Measurements from ENCODE around the gene XAB2. TPM values are rescaled to one million over a fixed set of nuclear protein-coding genes. Genes with fewer than 3 reads are reported as not detected.
"Not testable (repeated sequence)": the region's sequence is repeated elsewhere in the genome, so short reads cannot be mapped to it uniquely, and the experiment has no call there.

Gene XAB2
- total RNA-seq, 1 experiment from 2014 or later: 29.5 TPM

- not testable (repeated sequence) for H3K27me3 ChIP-seq; H3K9me3 ChIP-seq (replicated peaks); H3K36me3 ChIP-seq; H3K27ac ChIP-seq; H3K4me3 ChIP-seq; H3K4me1 ChIP-seq; DNase-seq
These were observed 14.5 kb upstream of the XAB2 start for GRCh38 chr19:7643629-7644549.

- H3K9me3 ChIP-seq (replicated peaks): no peaks in the 10 kb centered on the region
- no peaks in the 10 kb centered on the region for H3K36me3 ChIP-seq
- H3K27me3 ChIP-seq: 0 out of 2 replicates have a peak, but pooled peaks cover 3% of the 10 kb centered on the region
- no peak overlapping the region for H3K27ac ChIP-seq
- no peak for DNase-seq
- no peak overlapping the region for H3K4me3 ChIP-seq
- H3K4me1 ChIP-seq: no peaks in the 10 kb centered on the region
These were observed 13.7 kb upstream of the XAB2 start for GRCh38 chr19:7643031-7643415.

GRCh38 chr19:7642295-7643030, 13.1 kb upstream of the XAB2 start:
- H3K27ac ChIP-seq: no peak overlapping the region
- no peaks in the 10 kb centered on the region for H3K4me1 ChIP-seq

GRCh38 chr19:7641290-7642276, 12.2 kb upstream of the XAB2 start:
- Histone ChIP-seq H3K36me3 (no peaks in the 10 kb centered on the region), H3K4me3 (no peak overlapping the region), H3K27me3 (0 out of 2 replicates have a peak, but pooled peaks cover under 1% of the 10 kb centered on the region), H3K4me1 (no peaks in the 10 kb centered on the region), H3K27ac (no peak overlapping the region), H3K9me3 (replicated peaks) (no peaks in the 10 kb centered on the region)
- DNase-seq: no peak

More at GRCh38 chr19:7642295-7643030, 13.1 kb upstream of the XAB2 start:
- H3K27me3 ChIP-seq: 0 out of 2 replicates have a peak, but pooled peaks cover 3% of the 10 kb centered on the region
- H3K9me3 ChIP-seq (replicated peaks): no peaks in the 10 kb centered on the region
- no peak for DNase-seq
- H3K4me3 ChIP-seq: no peak overlapping the region
- H3K36me3 ChIP-seq: no peaks in the 10 kb centered on the region

- H3K4me3 ChIP-seq: no peak overlapping the region
These were observed 11.5 kb upstream of the XAB2 start for GRCh38 chr19:7640803-7641202.

GRCh38 chr19:7639863-7640348, 10.6 kb upstream of the XAB2 start:
- Histone ChIP-seq H3K27me3 (no peaks in the 10 kb centered on the region), H3K27ac (no peak overlapping the region), H3K9me3 (replicated peaks) (no peaks in the 10 kb centered on the region), H3K4me3 (no peak overlapping the region), H3K36me3 (no peaks in the 10 kb centered on the region), H3K4me1 (no peaks in the 10 kb centered on the region)
- DNase-seq: no peak

More at GRCh38 chr19:7640803-7641202, 11.5 kb upstream of the XAB2 start:
- no peak for DNase-seq
- Histone ChIP-seq H3K27me3 (no peaks in the 10 kb centered on the region), H3K9me3 (replicated peaks) (no peaks in the 10 kb centered on the region), H3K36me3 (no peaks in the 10 kb centered on the region), H3K27ac (no peak overlapping the region), H3K4me1 (no peaks in the 10 kb centered on the region)

GRCh38 chr19:7638802-7639465, 9.6 kb upstream of the XAB2 start:
- H3K9me3 ChIP-seq (replicated peaks): no peaks in the 10 kb centered on the region
- H3K4me1 ChIP-seq: no peaks in the 10 kb centered on the region
- no peak overlapping the region for H3K27ac ChIP-seq
- no peak overlapping the region for H3K4me3 ChIP-seq
- no peaks in the 10 kb centered on the region for H3K36me3 ChIP-seq
- no peak for DNase-seq
- no peaks in the 10 kb centered on the region for H3K27me3 ChIP-seq

GRCh38 chr19:7637374-7638256, 8.3 kb upstream of the XAB2 start:
- no peak overlapping the region for H3K4me3 ChIP-seq

GRCh38 chr19:7636691-7637373, 7.5 kb upstream of the XAB2 start, which contains the start of gene STXBP2:
Gene STXBP2 (plus strand): TSS chr19:7637110. CDS start chr19:7637150, 40 bp downstream.
- Histone ChIP-seq H3K4me3 (no peak within 1 kb of the TSS), H3K36me3 (no peaks in the 10 kb centered on the region), H3K4me1 (no peaks in the 10 kb centered on the region), H3K9me3 (replicated peaks) (no peaks in the 10 kb centered on the region), H3K27me3 (no peaks in the 10 kb centered on the region), H3K27ac (no peak within 1 kb of the TSS)
- no peak for DNase-seq

More at GRCh38 chr19:7637374-7638256, 8.3 kb upstream of the XAB2 start:
- no peak for DNase-seq
- Histone ChIP-seq H3K9me3 (replicated peaks) (no peaks in the 10 kb centered on the region), H3K36me3 (no peaks in the 10 kb centered on the region), H3K27ac (no peak overlapping the region), H3K4me1 (no peaks in the 10 kb centered on the region), H3K27me3 (no peaks in the 10 kb centered on the region)

- H3K9me3 ChIP-seq (replicated peaks): no peaks in the 10 kb centered on the region
- no peak for DNase-seq
- H3K27ac ChIP-seq: no peak overlapping the region
- no peak overlapping the region for H3K4me3 ChIP-seq
- no peaks in the 10 kb centered on the region for H3K4me1 ChIP-seq
- H3K27me3 ChIP-seq: no peaks in the 10 kb centered on the region
- H3K36me3 ChIP-seq: no peaks in the 10 kb centered on the region
These were observed 7.0 kb upstream of the XAB2 start for GRCh38 chr19:7636317-7636690.

- no peak overlapping the region for H3K4me3 ChIP-seq
- no peak for DNase-seq
- no peaks in the 10 kb centered on the region for H3K4me1 ChIP-seq
- H3K9me3 ChIP-seq (replicated peaks): no peaks in the 10 kb centered on the region
- H3K27me3 ChIP-seq: no peaks in the 10 kb centered on the region
- H3K36me3 ChIP-seq: no peaks in the 10 kb centered on the region
- no peak overlapping the region for H3K27ac ChIP-seq
These were observed 6.3 kb upstream of the XAB2 start for GRCh38 chr19:7635670-7636069.

- H3K4me3 ChIP-seq: no peak within 1 kb of the TSS
- H3K27ac ChIP-seq: no peak within 1 kb of the TSS
- no peak for DNase-seq
- no peaks in the 10 kb centered on the region for H3K9me3 ChIP-seq (replicated peaks)
- H3K4me1 ChIP-seq: no peaks in the 10 kb centered on the region
- no peaks in the 10 kb centered on the region for H3K36me3 ChIP-seq
- H3K27me3 ChIP-seq: no peaks in the 10 kb centered on the region
These were observed 4.4 kb upstream of the XAB2 start, which contains the start of gene PCP2 for GRCh38 chr19:7633698-7634097. Gene PCP2 (minus strand): TSS chr19:7633719. CDS start chr19:7633457, 262 bp downstream.
